MM.1S (cell line): Measurements from ENCODE around the gene CAMK2G.

Experiments used
- CTCF ChIP-seq: fragments of 300-600 bp; sonication (generic); IDR thresholded peaks from 2 replicates; pipeline ENCODE4 v1.5.1; 2016; ENCODE audit warnings: antibody characterized with exemption, low read length, mixed read lengths
- EZH2 ChIP-seq: fragments of 300-600 bp; sonication (generic); optimal IDR thresholded peaks from 2 replicates; pipeline ENCODE3; 2017; ENCODE audit warnings: low read depth, mild to moderate bottlenecking, antibody characterized with exemption, low read length, mixed read lengths
- EZH2phosphoT487 ChIP-seq: fragments of 300-600 bp; sonication (generic); IDR thresholded peaks from 2 replicates; pipeline ENCODE4 v1.6.1; 2018; ENCODE audit warnings: antibody characterized with exemption, low read length

GRCh38 chr10:73785211-73785720 lies 89.1 kb downstream of the CAMK2G start, which contains the start of gene ZSWIM8:
- TF ChIP-seq CTCF (no peak), EZH2 (no peak), EZH2phosphoT487 (no peak)
